ENCODE measurements around the gene EMILIN2. TPM values are rescaled to one million over a fixed set of nuclear protein-coding genes. Genes with fewer than 3 reads are reported as not detected.
A peak's percentile ranks its signal among the peaks of the same experiment; 100 is the strongest.

EMILIN2 gene
- total and polyA plus RNA-seq, 9 of the 15 experiments (the other 6 are each of a cell fraction or from before 2014, with no cell fraction given): 0.01 to 0.40 (median 0.19) TPM

- TF ChIP-seq ZNF764 (CRISPR knock-in tag; IDR thresholded peaks at IDR 0.05; ENCODE audit: low read depth): no peak
- no peak for TF ChIP-seq TCF7L2 (IDR thresholded peaks at IDR 0.05; ENCODE audit: low read depth, low read length)
- no peak for TF ChIP-seq ZNF280B (CRISPR knock-in tag; IDR thresholded peaks at IDR 0.05)
- no peak for TF ChIP-seq ZNF239 (CRISPR knock-in tag; IDR thresholded peaks at IDR 0.05)
- no peak for TF ChIP-seq NFXL1 (CRISPR knock-in tag; IDR thresholded peaks at IDR 0.05)
- TF ChIP-seq EWSR1 (IDR thresholded peaks at IDR 0.05; ENCODE audit: borderline replicate concordance, low read depth, partially characterized antibody): no peak
- no peak for TF ChIP-seq ZNF184 (CRISPR knock-in tag; IDR thresholded peaks at IDR 0.05)
- peak; percentile 40 to 71; a peak in 1 of 4 replicates for TF ChIP-seq FOXK2 (conservative IDR thresholded peaks at IDR 0.05 in 1 of 2, IDR thresholded peaks at IDR 0.05 in 1 of 2; ENCODE audit: low read depth in 2 of 2)
- peak; percentile 87 for TF ChIP-seq TFAP4 (CRISPR knock-in tag; IDR thresholded peaks at IDR 0.05; ENCODE audit: borderline replicate concordance)
- TF ChIP-seq ZNF583 (CRISPR knock-in tag; IDR thresholded peaks at IDR 0.05): no peak
- TF ChIP-seq ARID4B (CRISPR knock-in tag; IDR thresholded peaks at IDR 0.05): 0 out of 2 replicates have a peak, but pooled peaks have one; percentile 28
- TF ChIP-seq KLF10 (CRISPR knock-in tag; IDR thresholded peaks at IDR 0.05): no peak
- peak; percentile 57; the same call in 1 of the 2 replicates for TF ChIP-seq CREM (IDR thresholded peaks at IDR 0.05; ENCODE audit: low read depth)
- TF ChIP-seq PHF21A (IDR thresholded peaks at IDR 0.05; ENCODE audit: borderline replicate concordance, low read depth): no peak
- TF ChIP-seq NR2C1 (IDR thresholded peaks at IDR 0.05): no peak
- TF ChIP-seq NR2C1 (tag; IDR thresholded peaks at IDR 0.05): no peak
- peak; percentile 74 for TF ChIP-seq KHSRP (IDR thresholded peaks at IDR 0.05)
- TF ChIP-seq DNMT1 (IDR thresholded peaks at IDR 0.05): no peak
- TF ChIP-seq FOXJ3 (CRISPR knock-in tag; IDR thresholded peaks at IDR 0.05): no peak
- no peak for TF ChIP-seq ZNF444 (CRISPR knock-in tag; IDR thresholded peaks at IDR 0.05)
- TF ChIP-seq RBM14 (IDR thresholded peaks at IDR 0.05; ENCODE audit: borderline replicate concordance, insufficient read depth, low read depth, low read length): no peak
- TF ChIP-seq TAF15 (IDR thresholded peaks at IDR 0.05; ENCODE audit: low read depth, low read length): no peak
- no peak for TF ChIP-seq TCF15 (CRISPR knock-in tag; IDR thresholded peaks at IDR 0.05)
These were observed 7.3 kb downstream of the EMILIN2 start (continued) for GRCh38 chr18:2853926-2854664.
